ENCODE results near the gene OR2T6.

OR2T6 gene

GRCh38 chr1:248359415-248359814 lies 16.1 kb upstream of the OR2T6 start:
- H3K9me3 ChIP-seq (ENCODE audit: control insufficient read depth, insufficient read depth, low read depth, low read length), result no peaks in the 10 kb centered on the region
- ChIA-PET POLR2A (no interaction called here), CTCF (no interaction called here)

More at GRCh38 chr1:248359415-248359814, 16.1 kb upstream of the OR2T6 start:
- Histone ChIP-seq H3K27ac (ENCODE audit: extremely low read depth, low read depth, low read length) (no peak overlapping the region), H3K36me3 (ENCODE audit: control insufficient read depth in 2 of 2, insufficient read depth in 1 of 2, low read length in 2 of 2) (no peaks in the 10 kb centered on the region), H3K4me1 (ENCODE audit: control insufficient read depth, insufficient read depth, low read length) (no peaks in the 10 kb centered on the region), H3K4me3 (ENCODE audit: low read depth, low read length) (no peak overlapping the region)
- no peak for TF ChIP-seq ZNF10 (tag by site-specific recombination; IDR thresholded peaks at IDR 0.05)
- no peak for TF ChIP-seq ZNF600 (tag by site-specific recombination; IDR thresholded peaks at IDR 0.05)
- no peak for TF ChIP-seq YY1 (tag by site-specific recombination; IDR thresholded peaks at IDR 0.05)
- no peak for TF ChIP-seq INSM2 (tag by site-specific recombination; IDR thresholded peaks at IDR 0.05)
- TF ChIP-seq ZNF175 (tag by site-specific recombination; IDR thresholded peaks at IDR 0.05), result no peak
- TF ChIP-seq REST (tag by site-specific recombination; IDR thresholded peaks at IDR 0.05), result no peak
- TF ChIP-seq ZEB2 (tag by site-specific recombination; IDR thresholded peaks at IDR 0.05), result no peak
- no peak for TF ChIP-seq ZNF280D (tag by site-specific recombination; IDR thresholded peaks at IDR 0.05)
- TF ChIP-seq ZNF148 (tag by site-specific recombination; IDR thresholded peaks at IDR 0.05; ENCODE audit: borderline replicate concordance), result no peak
- no peak for TF ChIP-seq HOXC10 (CRISPR knock-in tag; IDR thresholded peaks at IDR 0.05)
- no peak for TF ChIP-seq HOXD13 (CRISPR knock-in tag; IDR thresholded peaks at IDR 0.05; ENCODE audit: borderline replicate concordance)
- TF ChIP-seq ZNF830 (tag by site-specific recombination; IDR thresholded peaks at IDR 0.05; ENCODE audit: low read depth), result no peak
- TF ChIP-seq KLF8 (tag by site-specific recombination; IDR thresholded peaks at IDR 0.05), result no peak

All from HEK293 (cell line).